Measurements from ENCODE around the gene CSAD. TPM values are rescaled to one million over a fixed set of nuclear protein-coding genes. Genes with fewer than 3 reads are reported as not detected.
A peak's percentile ranks its signal among the peaks of the same experiment; 100 is the strongest.
"Not testable (repeated sequence)": the region's sequence is repeated elsewhere in the genome, so short reads cannot be mapped to it uniquely, and the experiment has no call there.

The CSAD gene
- total RNA-seq, 1 experiment from 2014 or later = 1.2 TPM

DNA sequence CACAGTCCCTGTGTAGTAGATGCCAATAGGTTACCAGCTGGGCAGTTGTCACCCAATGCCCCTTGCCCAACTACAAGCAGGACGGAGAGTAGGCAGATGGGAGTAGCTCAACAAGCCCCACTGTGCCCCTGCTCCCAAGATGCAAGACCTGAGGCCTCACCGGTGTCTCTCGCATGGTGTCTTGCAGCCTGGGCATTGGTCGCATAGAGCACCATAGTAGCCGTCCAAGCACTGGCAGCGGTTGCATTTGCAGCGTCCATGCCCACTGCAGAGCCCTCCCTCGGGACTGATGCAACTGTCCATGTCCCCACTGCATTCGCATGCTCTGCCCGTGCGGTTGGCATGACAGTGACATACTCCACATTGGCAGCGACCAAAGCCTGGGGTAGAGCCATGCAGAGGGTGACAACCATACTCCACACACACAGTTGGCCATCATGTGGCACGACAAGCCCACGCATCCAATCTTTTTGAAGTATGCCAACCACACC is 11.9 kb upstream of the CSAD start:
- Histone ChIP-seq H3K27me3 (no peaks in the 10 kb centered on the region), H3K9me3 (no peaks in the 10 kb centered on the region)
- DNase-seq = no peak

DNA sequence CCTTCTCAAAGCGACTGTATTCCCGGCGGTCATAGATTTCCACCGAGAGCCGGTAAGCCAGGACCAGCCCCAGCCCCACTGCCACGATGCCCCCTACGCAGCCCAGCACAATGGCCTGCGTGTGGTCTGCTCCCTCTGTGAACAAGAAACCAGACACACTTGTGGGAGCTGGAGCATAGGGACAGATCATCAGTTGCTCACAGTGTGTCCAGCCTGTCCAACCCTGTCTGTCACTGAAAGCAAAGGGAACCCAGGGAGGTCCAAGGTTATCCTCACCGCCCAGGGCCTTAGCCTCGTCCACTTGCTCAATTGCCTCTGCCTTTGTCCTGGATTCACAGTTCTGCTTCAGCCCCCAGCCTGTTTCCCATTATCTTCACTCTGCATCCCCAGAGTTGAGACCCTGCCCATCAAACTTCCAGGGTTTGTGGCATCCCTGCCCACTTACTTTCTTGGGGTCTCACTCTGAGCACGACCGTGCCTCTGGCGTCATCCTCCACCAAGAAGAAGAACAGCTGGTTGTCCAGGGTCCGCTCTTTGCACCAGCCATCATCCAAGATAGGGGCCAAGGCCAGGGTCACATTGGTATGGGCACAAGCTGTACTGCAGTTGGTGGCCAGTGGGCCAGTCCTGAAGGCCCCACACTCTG is 11.3 kb upstream of the CSAD start:
- Histone ChIP-seq H3K9me3 (no peaks in the 10 kb centered on the region), H3K36me3 (peaks cover 18% of the 10 kb centered on the region), H3K27me3 (no peaks in the 10 kb centered on the region), H3K4me3 (no peak overlapping the region)
- DNase-seq = no peak

More for the DNA sequence above, 11.9 kb upstream of the CSAD start:
- Histone ChIP-seq H3K36me3 (peaks cover 13% of the 10 kb centered on the region), H3K4me3 (no peak overlapping the region)

DNA sequence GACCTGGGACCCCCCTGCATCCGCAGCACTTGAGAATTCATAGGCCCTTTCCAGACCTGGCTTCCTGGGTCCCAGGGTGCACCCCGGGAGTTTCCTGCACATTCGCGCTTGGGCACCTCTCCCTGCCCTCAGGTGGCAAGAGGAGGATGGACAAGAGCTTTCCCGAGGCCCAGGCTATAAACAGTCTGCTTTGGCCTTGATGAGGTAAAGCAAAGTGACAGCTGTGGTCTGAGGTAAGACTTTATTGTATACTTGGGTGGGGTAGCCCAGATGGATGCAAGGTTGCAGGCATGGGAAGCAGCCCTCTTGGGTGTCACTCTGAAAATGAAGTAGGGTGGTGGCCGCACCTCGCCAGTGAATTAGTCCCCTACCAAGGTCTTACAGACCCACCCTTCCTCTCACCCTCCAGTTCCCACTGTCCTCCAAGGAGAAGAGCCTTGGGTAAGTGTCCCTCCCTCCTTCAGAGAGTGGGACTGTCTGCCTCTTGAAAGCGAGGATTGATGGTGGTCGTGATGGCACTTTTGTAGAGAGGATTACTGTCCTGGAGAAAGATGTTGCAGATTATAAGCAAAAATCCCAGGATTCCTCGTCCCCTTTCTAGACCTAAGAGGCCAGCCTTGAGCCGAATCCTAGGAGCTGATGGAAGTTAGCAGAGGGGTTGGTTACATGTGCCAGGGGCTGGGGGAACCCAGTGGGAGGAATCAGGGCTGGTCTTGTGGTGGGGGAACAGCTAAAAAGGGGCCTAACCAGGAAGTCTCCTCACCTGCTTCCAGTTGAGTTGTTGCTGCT is 10.6 kb upstream of the CSAD start:
- Histone ChIP-seq H3K4me3 (no peak overlapping the region), H3K36me3 (peaks cover 25% of the 10 kb centered on the region), H3K27me3 (no peaks in the 10 kb centered on the region), H3K9me3 (no peaks in the 10 kb centered on the region)
- DNase-seq = no peak

DNA sequence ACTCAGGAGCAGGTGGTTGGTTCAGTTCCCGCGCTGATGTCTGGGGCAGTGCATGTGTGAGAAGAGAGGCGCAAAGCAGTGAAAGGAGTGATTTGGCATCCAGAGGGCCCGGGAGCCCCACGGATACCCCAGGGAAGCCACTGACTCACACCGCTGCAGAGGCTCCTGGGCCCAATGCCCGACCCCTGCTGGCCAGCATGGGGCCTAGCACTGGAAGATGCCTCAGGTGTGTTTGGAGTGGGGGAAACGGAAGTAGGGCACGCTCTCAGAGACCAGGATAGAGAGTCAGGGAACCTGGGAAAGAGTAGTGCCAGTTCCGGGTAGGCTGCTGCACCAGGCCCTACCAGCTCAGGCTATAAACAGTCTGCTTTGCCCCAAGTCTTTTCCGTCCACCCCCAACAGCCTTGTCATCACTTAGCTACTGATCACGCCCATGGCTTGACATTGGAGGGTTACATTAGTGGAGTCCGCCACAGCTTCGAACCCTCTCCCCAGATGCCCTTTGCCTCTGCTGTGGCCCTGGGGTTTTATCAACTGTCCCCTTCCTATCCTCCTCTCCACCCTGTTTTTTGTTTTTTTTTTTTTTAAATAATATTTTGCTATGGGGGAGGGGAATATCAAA is 9.5 kb upstream of the CSAD start:
- no peaks in the 10 kb centered on the region for H3K27me3 ChIP-seq
- H3K9me3 ChIP-seq = no peaks in the 10 kb centered on the region
- peak; percentile 70 for DNase-seq
- H3K36me3 ChIP-seq = peaks cover 36% of the 10 kb centered on the region
- H3K4me3 ChIP-seq = no peak overlapping the region

DNA sequence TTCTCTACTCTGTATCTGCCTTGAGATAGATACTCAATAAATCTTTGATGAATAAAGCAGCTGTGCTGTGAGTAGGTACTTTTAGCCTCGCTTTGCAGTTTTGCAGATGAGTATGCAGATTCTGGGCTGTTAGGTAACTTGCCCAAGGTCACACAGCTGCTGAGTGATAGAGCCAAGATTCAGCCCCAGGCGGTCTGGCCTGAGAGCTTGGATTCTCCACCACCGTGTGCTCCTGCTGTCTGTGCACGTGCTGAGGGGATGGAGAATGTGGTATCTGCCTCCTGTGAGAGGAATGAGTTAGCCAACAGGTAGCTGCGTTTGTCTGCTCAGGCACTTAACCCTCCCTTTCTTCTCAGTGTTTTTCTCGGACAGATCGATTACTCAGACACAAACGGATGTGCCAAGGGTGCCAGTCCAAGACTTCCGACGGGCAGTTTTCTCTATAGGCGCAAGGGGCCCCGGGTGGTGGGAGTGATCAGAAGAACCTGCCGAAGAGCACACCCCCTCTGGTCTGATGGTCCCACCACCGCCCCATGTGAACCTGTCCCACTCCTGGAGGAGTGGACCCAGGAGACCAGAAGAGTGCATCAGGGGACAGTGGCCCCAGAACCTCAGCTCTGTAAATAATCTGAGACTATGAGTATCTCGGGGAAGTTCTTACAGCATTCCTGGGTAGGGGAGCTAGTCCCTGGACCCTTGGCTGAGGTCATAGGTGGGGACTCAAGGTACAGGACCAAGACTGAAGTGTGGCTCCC is 6.6 kb upstream of the CSAD start:
- Histone ChIP-seq H3K36me3 (peaks cover 63% of the 10 kb centered on the region), H3K9me3 (no peaks in the 10 kb centered on the region), H3K27me3 (no peaks in the 10 kb centered on the region), H3K4me3 (no peak overlapping the region)
- DNase-seq = no peak

DNA sequence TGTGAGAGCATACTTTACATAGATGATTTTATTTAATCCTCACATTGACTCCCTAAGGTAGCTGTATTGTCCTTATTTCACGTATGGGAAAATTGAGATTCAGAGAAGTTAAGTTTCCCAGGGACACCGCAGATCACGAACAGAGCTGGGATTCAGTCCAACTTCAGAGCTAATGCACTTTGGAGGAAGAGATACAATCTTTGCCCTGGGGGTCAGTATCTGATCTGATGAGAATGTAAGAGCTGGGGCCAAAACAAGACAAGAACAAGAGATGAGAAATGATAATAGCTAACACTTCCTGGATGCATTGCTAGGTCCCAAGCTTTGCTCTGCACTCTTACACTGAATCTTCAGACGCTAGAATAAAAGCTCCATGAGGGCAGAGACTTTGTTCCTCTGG is 6.0 kb upstream of the CSAD start:
- DNase-seq = no peak
- no peaks in the 10 kb centered on the region for H3K27me3 ChIP-seq
- no peak overlapping the region for H3K4me3 ChIP-seq
- no peaks in the 10 kb centered on the region for H3K9me3 ChIP-seq
- peaks cover 69% of the 10 kb centered on the region for H3K36me3 ChIP-seq

DNA sequence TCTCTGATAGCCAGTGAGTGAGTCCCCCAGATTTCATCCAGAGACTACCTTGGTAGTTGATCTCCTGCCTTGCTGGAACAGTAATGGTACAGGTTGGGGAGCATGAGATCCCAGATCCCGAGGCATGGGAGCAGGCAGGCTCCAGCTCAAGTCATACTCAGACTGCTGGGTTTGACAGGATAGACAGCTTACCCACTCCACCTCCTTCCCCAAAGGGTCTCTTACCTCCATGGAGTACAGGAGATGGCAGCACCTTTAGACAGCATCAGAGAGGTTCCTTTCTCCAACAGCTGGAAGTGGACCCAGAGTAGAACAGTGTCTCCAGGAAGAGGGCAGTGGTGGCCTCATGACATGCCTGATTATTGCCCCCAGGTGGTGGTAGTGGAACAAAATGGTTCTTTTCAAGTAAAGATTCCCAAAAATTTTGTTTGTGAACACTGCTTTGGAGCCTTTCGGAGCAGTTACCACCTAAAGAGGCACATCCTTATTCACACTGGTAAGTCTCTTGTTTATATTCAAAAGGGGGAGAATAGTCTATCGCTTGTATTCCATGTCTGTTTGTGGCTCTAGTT is 4.9 kb upstream of the CSAD start:
- DNase-seq = no peak
- Histone ChIP-seq H3K9me3 (no peaks in the 10 kb centered on the region), H3K36me3 (peaks cover 71% of the 10 kb centered on the region), H3K27me3 (no peaks in the 10 kb centered on the region), H3K4me3 (no peak overlapping the region)

DNA sequence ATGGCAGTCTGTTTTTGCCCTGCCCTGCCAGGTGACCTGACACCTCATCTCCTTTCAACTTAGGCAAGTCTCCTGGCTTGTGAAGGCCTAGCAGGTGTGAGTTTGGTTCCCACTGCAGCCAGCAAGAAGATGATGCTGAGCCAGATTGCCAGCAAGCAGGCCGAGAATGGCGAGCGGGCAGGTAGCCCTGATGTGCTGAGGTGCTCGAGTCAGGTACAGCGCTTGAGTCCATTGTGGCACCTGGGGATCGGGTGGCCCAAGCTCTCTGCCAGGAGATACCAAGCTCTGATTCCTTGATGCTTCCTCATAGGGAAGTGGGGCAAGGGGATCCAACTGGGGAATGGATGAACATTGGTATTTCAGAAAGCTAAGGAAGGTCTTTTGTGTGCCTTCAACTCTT is 4.1 kb upstream of the CSAD start:
- peaks cover 71% of the 10 kb centered on the region for H3K36me3 ChIP-seq
- no peak overlapping the region for H3K4me3 ChIP-seq
- no peaks in the 10 kb centered on the region for H3K27me3 ChIP-seq
- H3K9me3 ChIP-seq = no peaks in the 10 kb centered on the region
- no peak for DNase-seq

DNA sequence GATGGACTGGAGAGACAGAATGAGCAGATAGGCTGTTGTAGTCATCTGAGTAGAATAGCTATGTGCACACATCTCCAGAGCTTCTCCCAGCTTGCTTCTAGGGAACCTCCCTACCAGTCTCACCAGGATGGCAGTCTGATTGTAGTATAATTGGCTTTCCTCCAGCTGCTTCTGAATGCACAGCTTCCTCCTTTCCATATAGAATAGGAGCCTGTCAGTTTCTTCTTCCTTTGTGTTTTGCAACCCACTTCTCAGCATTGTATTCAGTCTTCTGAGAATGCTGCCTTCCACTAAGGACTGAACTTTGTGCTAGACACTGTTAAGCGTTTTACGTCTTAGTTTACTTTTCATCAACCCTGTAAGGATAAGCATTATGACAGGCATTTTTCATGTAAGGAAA is 2.2 kb upstream of the CSAD start:
- Histone ChIP-seq H3K4me3 (no peak overlapping the region), H3K9me3 (no peaks in the 10 kb centered on the region), H3K27me3 (no peaks in the 10 kb centered on the region), H3K36me3 (peaks cover 65% of the 10 kb centered on the region)
- DNase-seq = no peak

DNA sequence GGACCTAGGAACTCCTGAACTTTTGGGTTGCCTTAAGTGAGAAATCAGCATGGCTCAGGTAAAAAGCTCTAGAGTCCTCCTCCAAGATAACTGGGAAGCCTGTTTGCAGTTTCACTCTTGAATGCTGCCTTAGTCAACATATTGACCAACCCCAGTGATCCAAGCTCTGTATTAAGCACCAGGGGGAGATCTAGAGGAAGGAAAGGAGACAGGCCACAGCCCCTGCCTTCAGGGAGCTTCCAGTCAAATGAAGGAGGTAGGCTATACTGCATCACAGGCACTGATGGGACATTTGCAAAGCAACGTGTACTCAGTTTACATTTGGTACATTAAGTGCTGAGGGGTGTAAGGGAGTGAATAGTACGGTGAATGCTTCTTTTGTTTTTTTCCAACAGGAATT is 1.2 kb upstream of the CSAD start:
- H3K27me3 ChIP-seq = no peaks in the 10 kb centered on the region
- H3K9me3 ChIP-seq = no peaks in the 10 kb centered on the region
- no peak for DNase-seq
- peaks cover 55% of the 10 kb centered on the region for H3K36me3 ChIP-seq
- H3K4me3 ChIP-seq = peak overlapping the region; percentile 96

DNA sequence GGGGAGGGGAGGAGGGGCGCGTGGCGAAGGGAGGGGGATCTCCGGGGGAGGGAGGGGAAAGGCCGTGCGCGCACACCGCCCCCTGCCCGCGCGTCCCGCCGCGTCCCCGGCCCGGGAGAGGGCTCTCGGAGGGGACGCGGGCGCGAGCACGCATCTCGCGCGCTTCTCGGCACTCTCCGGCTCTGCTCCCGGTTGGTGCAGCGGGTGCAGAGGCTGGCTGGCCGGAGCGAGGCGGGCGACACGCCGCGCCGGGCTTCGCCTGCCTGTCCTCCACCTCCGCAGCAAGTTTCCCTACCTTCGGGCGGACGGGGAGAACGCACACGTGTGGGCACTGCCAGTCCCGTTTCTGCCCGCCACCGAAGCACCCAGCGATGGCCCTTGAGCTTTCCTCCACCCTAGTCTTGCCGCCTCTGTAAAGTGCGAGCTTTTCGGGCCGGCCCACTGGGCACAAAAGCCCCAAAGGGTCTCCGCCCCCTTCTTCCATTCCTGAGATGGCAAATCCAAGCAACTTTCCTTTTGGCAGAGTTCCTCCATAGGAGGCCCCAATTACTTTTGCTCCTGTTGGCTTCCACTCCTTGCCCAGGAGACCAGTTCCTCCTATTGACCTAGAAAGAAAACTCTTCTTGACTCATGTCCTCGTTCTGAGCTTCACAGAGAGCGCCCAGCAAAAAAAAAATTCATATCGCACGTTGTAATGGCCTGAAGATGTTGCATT is 363 bp upstream of the CSAD start:
- H3K4me3 ChIP-seq = peak overlapping the region; percentile 96
- no peaks in the 10 kb centered on the region for H3K9me3 ChIP-seq
- DNase-seq = peak; percentile 84
- H3K36me3 ChIP-seq = peaks cover 46% of the 10 kb centered on the region
- no peaks in the 10 kb centered on the region for H3K27me3 ChIP-seq

DNA sequence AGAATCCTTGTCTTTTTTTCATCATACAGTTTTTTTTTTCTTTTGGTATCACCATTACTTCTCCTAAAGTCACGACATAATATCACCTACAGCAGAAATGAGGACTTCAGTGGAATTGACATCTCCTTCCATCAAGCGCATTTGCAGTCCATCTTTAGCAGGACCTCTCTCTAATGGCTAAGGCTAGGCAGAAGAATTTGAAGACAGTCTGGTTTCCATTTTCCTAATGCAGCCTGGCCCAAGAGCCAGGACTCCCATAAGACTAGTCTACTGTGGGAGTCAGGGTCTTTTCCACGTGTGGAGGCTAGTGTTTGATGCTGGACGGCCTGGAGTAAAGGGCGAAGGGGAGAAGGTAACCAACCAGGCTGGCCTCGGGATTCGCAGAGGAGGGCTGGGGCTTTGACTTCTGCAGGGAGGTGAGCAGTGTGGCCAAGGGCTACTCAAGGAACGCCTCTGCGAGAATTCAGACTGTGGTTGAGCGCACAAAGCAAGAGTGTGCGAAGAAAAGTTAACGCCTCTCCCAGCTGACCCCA is 972 bp downstream of the CSAD start:
- H3K4me3 ChIP-seq = peak overlapping the region; percentile 96
- peaks cover 33% of the 10 kb centered on the region for H3K36me3 ChIP-seq
- no peaks in the 10 kb centered on the region for H3K9me3 ChIP-seq
- no peak for DNase-seq
- H3K27me3 ChIP-seq = no peaks in the 10 kb centered on the region

DNA sequence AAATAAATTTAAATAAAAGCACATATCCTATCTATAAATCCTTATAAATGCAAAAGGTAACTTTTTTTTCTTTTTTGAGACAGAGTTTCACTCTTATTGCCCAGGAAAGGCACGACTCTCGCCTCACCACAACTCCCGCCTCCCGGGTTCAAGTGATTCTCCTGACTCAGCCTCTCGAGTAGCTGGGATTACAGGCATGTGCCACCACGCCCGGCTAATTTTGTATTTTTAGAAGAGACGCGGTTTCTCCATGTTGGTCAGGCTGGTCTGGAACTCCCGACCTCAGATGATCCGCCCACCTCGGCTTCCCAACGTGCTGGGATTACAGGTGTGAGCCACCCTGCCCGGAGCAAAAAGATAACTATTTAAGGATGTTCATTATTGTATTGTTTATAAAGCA is 1.9 kb downstream of the CSAD start:
- H3K27me3 ChIP-seq, H3K9me3 ChIP-seq, H3K4me3 ChIP-seq, DNase-seq: not testable (repeated sequence)
- H3K36me3 ChIP-seq = peaks cover 26% of the 10 kb centered on the region

DNA sequence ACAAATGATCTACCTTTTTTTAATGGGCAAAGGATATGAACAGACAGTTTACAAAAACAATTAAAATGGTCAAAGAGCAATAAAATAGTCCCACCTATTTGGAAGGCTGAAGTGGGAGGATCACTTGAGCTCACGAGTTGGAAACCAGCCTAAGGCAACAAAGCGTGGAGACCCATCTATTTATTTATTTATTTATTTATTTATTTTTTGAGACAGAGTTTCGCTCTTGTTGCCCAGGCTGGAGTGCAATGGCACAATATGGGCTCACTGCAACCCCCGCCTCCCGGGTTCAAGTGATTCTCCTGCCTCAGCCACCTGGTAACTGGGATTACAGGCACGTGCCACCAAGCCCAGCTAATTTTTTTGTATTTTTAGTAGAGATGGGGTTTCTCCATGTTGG is 3.3 kb downstream of the CSAD start:
- H3K9me3 ChIP-seq, DNase-seq, H3K27me3 ChIP-seq: not testable (repeated sequence)

DNA sequence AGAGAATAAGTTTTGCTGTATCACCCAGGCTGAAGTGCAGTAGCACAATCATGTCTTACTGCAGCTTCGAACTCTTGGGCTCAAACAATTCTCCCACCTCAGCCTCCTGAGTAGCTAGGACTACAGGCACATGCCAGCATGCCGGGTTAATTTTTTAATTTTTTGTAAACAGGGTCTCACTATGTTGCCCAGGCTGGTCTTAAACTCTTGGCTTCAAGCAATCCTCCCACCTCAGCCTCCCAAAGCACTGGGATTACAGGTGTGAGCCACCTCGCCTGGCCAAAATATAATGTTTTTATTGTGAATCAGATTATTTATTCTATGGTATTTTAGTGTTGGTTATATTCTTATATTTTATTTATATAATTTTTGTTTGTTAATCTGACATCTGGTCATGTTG is 4.0 kb downstream of the CSAD start:
- no peaks in the 10 kb centered on the region for H3K27me3 ChIP-seq
- no peaks in the 10 kb centered on the region for H3K9me3 ChIP-seq
- no peak for DNase-seq
- H3K36me3 ChIP-seq = peaks cover 5% of the 10 kb centered on the region
- no peak overlapping the region for H3K4me3 ChIP-seq

More for the DNA sequence above, 3.3 kb downstream of the CSAD start:
- not testable (repeated sequence) for H3K4me3 ChIP-seq
- peaks cover 12% of the 10 kb centered on the region for H3K36me3 ChIP-seq

Measured in MG63 (cell line).